Breast epithelium (tissue), 3 donors: ENCODE results near the gene PIP5KL1.

Experiments
- CTCF ChIP-seq, 3 donors: fragments of 450-650 bp; IDR thresholded peaks; one replicate each; pipeline ENCODE4 v1.5.1; 2016 to 2017; ENCODE audit warnings: antibody characterized with exemption in 3 of 3, mild to moderate bottlenecking in 3 of 3, moderate library complexity in 3 of 3
- POLR2A ChIP-seq: fragments of 450-650 bp; IDR thresholded peaks from one replicate; pipeline ENCODE4 v1.6.1; 2016; ENCODE audit warnings: antibody characterized with exemption, mild to moderate bottlenecking, moderate library complexity
- POLR2AphosphoS5 ChIP-seq, 3 donors: sonication (generic); formaldehyde crosslinking; IDR thresholded peaks; one replicate each; pipeline ENCODE4 v1.6.1; 2017; ENCODE audit warnings: antibody characterized with exemption in 3 of 3

- TF ChIP-seq CTCF (IDR thresholded peaks at IDR 0.05) (no peak), POLR2A (no peak), POLR2AphosphoS5 (IDR thresholded peaks at IDR 0.05) (no peak)
Observed at GRCh38 chr9:127910613-127911205, 19.9 kb downstream of the PIP5KL1 start.
